GM19193 (cell line): ENCODE data around the gene MYL11.

Experiments
- POLR2A ChIP-seq: IDR thresholded peaks from 4 replicates; pipeline ENCODE4 v1.6.1; 2011; ENCODE audit not compliant: insufficient read depth, insufficient read length; ENCODE audit errors: extremely low read depth

The MYL11 gene

DNA sequence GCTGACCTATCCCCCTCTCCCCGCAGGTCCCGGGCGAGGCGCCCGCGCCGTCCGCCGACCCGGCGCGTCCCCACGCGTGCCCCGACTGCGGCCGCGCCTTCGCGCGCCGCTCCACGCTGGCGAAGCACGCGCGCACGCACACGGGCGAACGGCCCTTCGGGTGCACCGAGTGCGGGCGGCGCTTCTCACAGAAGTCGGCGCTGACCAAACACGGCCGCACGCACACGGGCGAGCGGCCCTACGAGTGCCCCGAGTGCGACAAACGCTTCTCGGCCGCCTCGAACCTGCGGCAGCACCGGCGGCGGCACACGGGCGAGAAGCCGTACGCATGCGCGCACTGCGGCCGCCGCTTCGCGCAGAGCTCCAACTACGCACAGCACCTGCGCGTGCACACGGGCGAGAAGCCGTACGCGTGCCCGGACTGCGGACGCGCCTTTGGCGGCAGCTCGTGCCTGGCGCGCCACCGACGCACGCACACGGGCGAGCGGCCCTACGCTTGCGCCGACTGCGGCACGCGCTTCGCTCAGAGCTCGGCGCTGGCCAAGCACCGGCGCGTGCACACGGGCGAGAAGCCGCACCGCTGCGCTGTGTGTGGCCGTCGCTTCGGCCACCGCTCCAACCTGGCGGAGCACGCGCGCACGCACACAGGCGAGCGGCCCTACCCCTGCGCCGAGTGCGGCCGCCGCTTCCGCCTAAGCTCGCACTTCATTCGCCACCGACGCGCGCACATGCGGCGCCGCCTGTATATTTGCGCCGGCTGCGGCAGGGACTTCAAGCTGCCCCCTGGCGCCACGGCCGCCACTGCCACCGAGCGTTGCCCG is 43.1 kb downstream of the MYL11 start:
- peak; percentile 60 for TF ChIP-seq POLR2A

DNA sequence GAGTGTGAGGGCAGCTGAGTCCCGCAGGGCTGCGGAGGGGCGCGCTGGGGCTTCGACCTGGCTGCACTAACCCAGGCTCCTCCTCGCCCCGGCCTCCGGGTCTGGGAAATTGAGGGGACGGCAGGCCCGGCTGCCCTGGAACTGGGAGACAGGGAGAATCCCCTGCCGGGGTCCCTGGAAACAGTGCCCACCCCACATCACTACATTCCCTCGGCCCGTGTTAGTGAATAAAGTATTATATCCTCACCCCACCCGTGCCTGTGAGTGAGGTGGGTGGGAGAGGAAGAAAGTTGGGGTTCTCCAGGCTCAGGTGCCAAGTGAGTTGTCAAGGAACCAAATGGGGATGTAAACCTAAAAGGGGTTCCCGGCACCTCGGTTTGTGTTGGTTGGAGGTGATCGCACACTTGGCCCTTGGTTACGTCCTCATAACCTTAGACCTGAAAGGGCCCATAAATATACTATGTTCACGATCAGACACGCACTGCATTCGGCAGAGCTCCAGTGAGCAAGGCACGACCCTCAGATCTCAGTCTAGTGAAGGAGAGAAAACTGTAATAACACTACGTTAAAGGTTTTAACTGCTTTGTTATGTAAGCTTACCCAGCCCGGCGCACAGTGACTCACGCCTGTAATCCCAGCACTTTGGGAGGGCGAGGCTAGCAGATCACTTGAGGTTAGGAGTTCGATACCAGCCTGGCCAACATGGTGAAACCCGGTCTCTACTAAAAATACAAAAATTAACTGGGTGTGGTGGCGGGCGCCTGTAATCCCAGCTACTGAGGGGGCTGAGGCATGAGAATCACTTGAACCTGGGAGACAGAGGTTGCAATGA is 44.0 kb downstream of the MYL11 start:
- no peak for TF ChIP-seq POLR2A

GRCh38 chr16:30421010-30421409 is 46.4 kb downstream of the MYL11 start:
- no peak for TF ChIP-seq POLR2A
